ENCODE data around the gene MRC1.

DNA sequence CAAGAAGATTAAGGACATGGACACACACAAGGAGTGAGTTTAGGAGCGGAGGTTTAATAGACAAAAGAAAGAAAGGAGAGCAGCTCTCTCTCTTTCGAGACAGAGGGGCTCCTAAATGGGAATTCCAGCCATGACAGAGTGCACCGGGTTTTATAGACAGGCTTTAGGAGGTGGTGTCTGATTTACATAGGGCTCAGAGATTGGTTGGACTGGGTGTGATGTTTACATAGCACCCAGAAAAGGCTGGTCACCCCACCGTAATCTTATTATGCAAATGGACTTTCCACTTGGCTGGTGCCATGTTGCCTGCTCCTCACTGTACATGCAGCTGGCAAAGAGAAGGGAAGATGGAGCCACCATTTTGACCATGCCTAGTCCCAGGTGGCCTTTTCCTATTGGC is 28.4 kb upstream of the MRC1 start:
- TF ChIP-seq, protein P1, sequence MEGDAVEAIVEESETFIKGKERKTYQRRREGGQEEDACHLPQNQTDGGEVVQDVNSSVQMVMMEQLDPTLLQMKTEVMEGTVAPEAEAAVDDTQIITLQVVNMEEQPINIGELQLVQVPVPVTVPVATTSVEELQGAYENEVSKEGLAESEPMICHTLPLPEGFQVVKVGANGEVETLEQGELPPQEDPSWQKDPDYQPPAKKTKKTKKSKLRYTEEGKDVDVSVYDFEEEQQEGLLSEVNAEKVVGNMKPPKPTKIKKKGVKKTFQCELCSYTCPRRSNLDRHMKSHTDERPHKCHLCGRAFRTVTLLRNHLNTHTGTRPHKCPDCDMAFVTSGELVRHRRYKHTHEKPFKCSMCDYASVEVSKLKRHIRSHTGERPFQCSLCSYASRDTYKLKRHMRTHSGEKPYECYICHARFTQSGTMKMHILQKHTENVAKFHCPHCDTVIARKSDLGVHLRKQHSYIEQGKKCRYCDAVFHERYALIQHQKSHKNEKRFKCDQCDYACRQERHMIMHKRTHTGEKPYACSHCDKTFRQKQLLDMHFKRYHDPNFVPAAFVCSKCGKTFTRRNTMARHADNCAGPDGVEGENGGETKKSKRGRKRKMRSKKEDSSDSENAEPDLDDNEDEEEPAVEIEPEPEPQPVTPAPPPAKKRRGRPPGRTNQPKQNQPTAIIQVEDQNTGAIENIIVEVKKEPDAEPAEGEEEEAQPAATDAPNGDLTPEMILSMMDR (IDR thresholded peaks at IDR 0.05), result no peak
- TF ChIP-seq POLR2A (IDR thresholded peaks at IDR 0.05), result no peak
- TF ChIP-seq POLR2AphosphoS5 (IDR thresholded peaks at IDR 0.05), result no peak
